NCI-H345 treated with DMSO at 0.1 percent for 48 hours (cell line): Measurements from ENCODE around the gene RASA3.

ENCODE experiments used
- DNase-seq: peaks from one replicate; lab custom pipeline; 2025; ENCODE audit not compliant: unreplicated experiment; lab: John Stamatoyannopoulos, UW

Gene RASA3

GRCh38 chr13:114039471-114040141 lies 92.8 kb downstream of the RASA3 start:
- no peak for DNase-seq

DNA sequence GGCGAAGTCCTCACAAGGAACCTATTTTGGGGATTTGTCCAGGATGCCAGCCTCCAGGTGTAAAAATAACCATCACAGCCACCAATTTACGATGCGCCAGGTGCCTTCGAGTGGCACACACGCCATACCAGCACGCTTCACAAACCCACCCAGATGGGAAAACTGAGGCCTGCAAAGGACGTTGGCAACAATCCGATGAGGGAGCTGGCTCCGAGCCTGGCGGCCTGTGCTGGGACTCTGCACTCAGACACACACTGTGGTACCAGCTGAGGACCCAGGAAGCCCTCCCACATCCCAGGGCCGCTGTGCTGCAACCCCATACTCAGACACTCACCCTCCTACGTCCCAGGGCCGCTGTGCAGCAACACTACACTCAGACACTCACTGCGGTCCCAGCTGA lies 93.5 kb downstream of the RASA3 start:
- DNase-seq, result no peak

DNA sequence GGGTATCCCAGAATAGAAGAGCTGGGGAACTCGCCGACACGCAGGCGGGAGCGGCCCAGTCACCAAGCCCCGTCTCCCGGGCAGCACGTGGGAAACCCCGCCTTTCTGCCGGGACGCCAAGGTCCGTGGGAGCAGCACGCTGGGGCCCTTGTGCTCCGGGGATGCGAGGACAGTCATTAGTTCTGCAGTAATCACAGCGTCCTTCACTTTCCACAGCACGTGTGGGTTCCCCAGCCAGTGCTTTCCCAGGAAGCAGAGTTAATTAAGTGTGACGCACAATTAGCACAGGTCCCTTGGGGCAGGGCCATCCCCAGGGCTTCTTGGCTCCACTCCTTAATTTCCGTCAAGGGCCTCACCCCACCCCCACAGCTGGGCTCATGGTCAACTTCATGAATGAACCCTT lies 94.2 kb downstream of the RASA3 start:
- no peak for DNase-seq

GRCh38 chr13:114037674-114038073 lies 94.7 kb downstream of the RASA3 start:
- DNase-seq, result no peak

DNA sequence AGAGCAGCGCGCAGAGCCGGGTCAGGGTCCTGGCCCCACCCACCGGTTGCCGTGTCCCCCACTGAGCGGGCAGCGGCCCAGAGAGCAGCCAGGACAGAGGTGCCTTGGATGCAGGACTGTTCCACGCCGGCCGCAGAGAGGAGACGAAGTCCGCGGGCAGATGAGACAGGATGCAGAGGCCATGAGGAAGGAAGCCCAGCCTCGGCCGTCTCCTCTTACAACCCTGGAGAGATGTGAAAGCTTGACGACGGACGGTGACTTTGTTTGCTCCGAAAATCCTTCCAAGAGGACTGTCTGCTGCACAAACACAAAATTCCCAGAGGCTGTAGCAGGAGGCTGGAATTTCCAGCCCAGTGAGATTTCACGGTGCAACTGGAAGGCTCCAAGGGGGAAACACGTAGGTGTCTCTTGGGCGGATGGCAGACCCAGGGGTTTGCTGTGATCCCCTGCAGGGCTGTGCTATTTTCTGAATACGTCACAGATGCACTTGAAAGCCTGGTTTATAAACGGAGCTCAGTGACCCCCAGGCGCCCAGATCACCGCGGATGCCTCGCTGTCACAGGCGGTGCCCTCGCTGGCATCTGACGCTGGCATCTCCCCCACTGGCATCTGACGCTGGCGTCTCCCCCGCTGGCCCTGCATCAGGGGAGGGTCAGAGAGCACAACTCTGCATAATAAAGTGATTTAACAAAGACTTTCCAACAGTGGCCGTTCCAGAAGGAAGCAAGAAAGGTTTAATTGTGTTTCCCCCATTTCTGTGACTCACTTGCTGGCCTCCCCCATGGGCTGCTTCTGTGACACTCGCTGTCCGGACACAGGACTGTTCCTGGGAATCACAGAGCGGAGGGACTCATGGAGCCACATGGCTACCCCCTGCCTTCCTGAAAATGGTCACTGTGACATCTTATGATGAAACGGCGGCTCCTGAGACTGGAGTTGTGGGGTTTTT lies 96.6 kb downstream of the RASA3 start:
- no peak for DNase-seq

GRCh38 chr13:114035186-114035582 lies 97.2 kb downstream of the RASA3 start:
- no peak for DNase-seq

- DNase-seq, result no peak
Measured at GRCh38 chr13:114034481-114034891, 97.9 kb downstream of the RASA3 start.

- DNase-seq, result no peak
Measured at GRCh38 chr13:114033541-114034315, 98.7 kb downstream of the RASA3 start.

GRCh38 chr13:114032126-114032799 lies 100.2 kb downstream of the RASA3 start:
- DNase-seq, result no peak

- no peak for DNase-seq
Measured at GRCh38 chr13:114031631-114032030, 100.8 kb downstream of the RASA3 start.

DNA sequence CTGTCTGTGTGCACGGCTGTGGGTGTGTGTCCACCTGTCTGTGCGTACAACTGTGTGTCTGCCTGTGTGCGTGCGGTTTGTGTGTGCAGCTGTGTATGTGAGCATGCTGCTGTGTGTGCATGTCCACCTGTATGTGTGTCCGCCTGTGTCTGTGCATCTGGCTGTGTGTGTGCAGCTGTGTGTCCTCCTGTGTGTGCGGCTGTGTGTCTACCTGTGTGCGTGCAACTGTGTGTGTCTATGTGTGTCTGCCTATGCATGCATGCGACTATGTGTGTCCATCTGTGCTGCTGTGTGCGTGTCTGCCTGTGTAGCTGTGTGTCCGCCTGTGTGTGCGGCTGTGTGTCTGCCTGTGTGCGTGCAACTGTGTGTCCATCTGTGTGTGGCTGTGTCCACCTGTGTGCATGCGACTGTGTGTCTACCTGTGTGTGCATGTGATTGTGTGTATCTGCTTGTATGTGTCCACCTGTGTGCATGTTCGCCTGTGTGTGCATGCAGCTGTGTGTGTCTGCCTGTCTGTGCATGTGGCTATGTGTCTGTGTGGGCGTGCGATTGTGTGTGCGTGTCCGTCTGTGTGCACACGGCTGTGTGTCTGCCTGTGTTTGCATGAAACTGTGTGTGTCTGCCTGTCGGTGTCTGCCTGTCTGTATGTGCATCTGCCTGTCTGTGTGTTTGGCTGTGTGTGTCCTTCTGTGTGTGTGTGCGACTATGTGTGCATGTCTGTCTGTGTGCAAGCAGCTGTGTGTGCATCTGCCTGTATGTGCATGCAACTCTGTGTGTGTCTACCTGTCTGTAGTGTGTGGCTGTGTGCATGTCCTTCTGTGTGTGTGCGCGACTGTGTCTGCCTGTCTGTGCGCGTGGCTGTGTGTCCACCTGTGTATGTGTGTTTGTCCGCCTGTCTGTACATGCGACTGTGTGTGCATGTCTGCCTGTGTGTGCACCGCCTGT lies 101.5 kb downstream of the RASA3 start:
- no peak for DNase-seq

- DNase-seq, result no peak
Measured at GRCh38 chr13:114029866-114030625, 102.4 kb downstream of the RASA3 start.

DNA sequence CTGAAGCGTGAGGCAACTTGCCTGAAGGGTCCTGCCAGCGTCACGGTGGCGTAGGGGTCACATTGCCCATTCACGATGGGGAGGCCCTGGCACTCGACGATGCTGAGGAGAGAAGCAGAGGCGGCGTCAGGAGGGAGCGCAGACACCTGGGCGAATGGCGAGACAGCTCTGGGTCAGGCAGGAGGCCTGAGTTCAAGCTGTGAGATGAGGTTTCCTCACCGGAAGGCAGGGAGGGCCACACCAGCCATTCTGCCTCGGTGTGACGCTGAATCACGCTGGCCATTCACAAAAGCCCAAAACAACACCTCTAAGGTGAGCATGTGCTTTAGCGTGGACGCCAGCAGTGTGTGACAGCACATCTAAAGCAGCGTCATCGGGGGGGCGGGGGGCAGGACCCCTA lies 104.6 kb downstream of the RASA3 start:
- no peak for DNase-seq

DNA sequence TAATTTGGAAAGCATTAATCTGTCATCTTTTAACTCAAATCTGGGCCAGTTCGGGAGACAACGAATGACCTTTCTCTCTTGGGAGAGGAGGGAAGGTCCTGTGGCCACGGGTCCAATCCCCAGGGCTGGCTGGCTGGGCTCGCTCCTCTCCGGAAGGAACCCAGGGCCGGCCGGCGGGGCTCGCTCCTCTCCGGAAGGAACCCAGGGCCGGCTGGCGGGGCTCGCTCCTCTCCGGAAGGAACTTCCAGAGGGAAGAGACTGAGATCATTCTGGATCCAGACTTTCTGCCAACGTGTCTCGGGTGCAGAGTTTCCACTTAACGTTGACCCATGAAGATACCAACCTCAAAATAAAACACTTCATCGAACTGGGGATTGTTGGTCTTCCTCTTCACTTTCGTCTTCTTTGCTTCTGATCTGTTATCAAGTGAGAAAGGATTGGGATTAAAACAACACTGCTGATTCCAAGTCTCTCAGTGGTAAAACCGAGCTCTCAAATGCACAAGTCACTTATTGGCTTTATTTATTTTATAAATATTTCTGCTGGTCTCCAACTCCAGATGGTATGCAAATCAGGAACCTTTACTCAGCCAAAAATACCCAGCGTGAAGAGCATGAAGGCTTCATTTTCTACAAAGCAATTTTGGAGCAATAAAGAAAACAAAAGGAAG lies 105.2 kb downstream of the RASA3 start:
- DNase-seq, result no peak

DNA sequence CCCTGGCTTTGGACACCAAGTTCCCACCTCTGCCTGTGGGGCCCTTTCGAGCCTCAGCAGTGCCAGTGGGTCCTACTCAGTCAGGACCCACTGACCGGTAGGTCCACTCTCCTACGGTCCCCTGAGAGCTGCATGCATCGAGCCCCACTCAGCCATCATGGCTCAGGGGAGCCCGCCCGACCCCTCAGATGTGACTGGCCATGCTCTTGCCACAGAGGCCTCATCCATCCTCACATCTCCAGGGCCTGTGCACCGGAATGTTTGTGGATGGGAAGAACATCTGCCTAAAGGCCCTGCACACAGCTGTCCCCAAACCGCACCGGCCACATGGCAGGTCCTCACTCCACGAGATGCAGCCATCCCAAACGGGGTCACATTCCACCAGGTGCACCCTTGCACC lies 105.9 kb downstream of the RASA3 start:
- no peak for DNase-seq

GRCh38 chr13:114025714-114026431 lies 106.5 kb downstream of the RASA3 start:
- DNase-seq, result no peak

- DNase-seq, result no peak
Measured at GRCh38 chr13:114025405-114025713, 107.1 kb downstream of the RASA3 start.
